Naive thymus-derived CD4-positive, alpha-beta T cell (primary cell): ENCODE results near the gene AOAH. TPM values are rescaled to one million over a fixed set of nuclear protein-coding genes. Genes with fewer than 3 reads are reported as not detected.

Experiments used
- ATAC-seq: fragments of 150-1000 bp; cut with Tn5 transposase; 2 replicates; pipeline ENCODE4 v1.10.0; 2021; ENCODE audit warnings: mild to moderate bottlenecking, moderate library complexity
- CTCF ChIA-PET: fragments of 350-600 bp; sonication (Branson Sonifier 250); formaldehyde crosslinking; loops from one replicate; lab custom pipeline; 2021; ENCODE audit warnings: antibody characterized with exemption; lab: Charles Lee
- POLR2A ChIA-PET: fragments of 350-600 bp; sonication (Branson Sonifier 250); formaldehyde crosslinking; loops from one replicate; lab custom pipeline; 2021; ENCODE audit warnings: antibody characterized with exemption, inconsistent platforms; lab: Charles Lee
- DNase-seq, 9 donors: peaks; one replicate each; pipeline versions ENCODE4 v3.0.0 to v3.0.0-alpha.2; 2020 to 2022; ENCODE audit warnings: mixed read lengths in 1 of 9
- H3K27ac ChIP-seq: one replicate; pipeline ENCODE4 v1.7.0; 2013; ENCODE audit warnings: mild to moderate bottlenecking, low read depth, low read length, moderate library complexity
- H3K27me3 ChIP-seq, 2 donors: one replicate each; pipeline ENCODE4 v1.7.0; 2013; ENCODE audit warnings: low read length in 2 of 2, mild to moderate bottlenecking in 2 of 2, moderate library complexity in 2 of 2; ENCODE audit not compliant: control insufficient read depth in 2 of 2, insufficient read depth in 2 of 2
- H3K36me3 ChIP-seq, 3 experiments: 1 replicate in 2 of 3; 2 replicates in 1 of 3; pipeline ENCODE4 v1.7.0; 2013; ENCODE audit warnings: low read length in 3 of 3, mild to moderate bottlenecking in 3 of 3, moderate library complexity in 1 of 3; ENCODE audit not compliant: insufficient read depth in 3 of 3, control insufficient read depth in 2 of 3
- H3K4me1 ChIP-seq, 2 donors: one replicate each; pipeline ENCODE4 v1.7.0; 2013; ENCODE audit warnings: low read length in 2 of 2, mild to moderate bottlenecking in 2 of 2, moderate library complexity in 1 of 2; ENCODE audit not compliant: control insufficient read depth in 2 of 2, insufficient read depth in 2 of 2
- H3K4me3 ChIP-seq: 2 replicates; pipeline ENCODE4 v1.7.0; 2013; ENCODE audit warnings: mild to moderate bottlenecking, low read length
- H3K9me3 ChIP-seq, 3 experiments: 1 replicate in 2 of 3; 2 replicates in 1 of 3; pipeline ENCODE4 v1.7.0; 2013; ENCODE audit warnings: low read length in 3 of 3; ENCODE audit not compliant: control insufficient read depth in 2 of 3
- H3K27ac Mint-ChIP-seq, 9 donors: one replicate each; pipeline ENCODE4 v1.8.0; 2020 to 2022; ENCODE audit warnings: mixed read lengths in 9 of 9, mild to moderate bottlenecking in 8 of 9, moderate library complexity in 5 of 9, inconsistent platforms in 2 of 9
- H3K27me3 Mint-ChIP-seq, 5 donors: one replicate each; pipeline ENCODE4 v1.8.0; 2021 to 2022; ENCODE audit warnings: mixed read lengths in 5 of 5, mild to moderate bottlenecking in 1 of 5
- H3K36me3 Mint-ChIP-seq, 5 donors: one replicate each; pipeline ENCODE4 v1.8.0; 2020 to 2022; ENCODE audit warnings: mixed read lengths in 5 of 5, mild to moderate bottlenecking in 3 of 5, inconsistent platforms in 1 of 5
- H3K4me1 Mint-ChIP-seq, 7 donors: one replicate each; pipeline ENCODE4 v1.8.0; 2020 to 2022; ENCODE audit warnings: mixed read lengths in 7 of 7, mild to moderate bottlenecking in 3 of 7, inconsistent platforms in 1 of 7
- H3K4me3 Mint-ChIP-seq, 10 donors: one replicate each; pipeline ENCODE4 v1.8.0; 2020 to 2022; ENCODE audit warnings: mild to moderate bottlenecking in 10 of 10, mixed read lengths in 10 of 10, moderate library complexity in 6 of 10, inconsistent platforms in 2 of 10
- H3K9me3 Mint-ChIP-seq, 11 donors: one replicate each; pipeline ENCODE4 v1.8.0; 2020 to 2022; ENCODE audit warnings: mixed read lengths in 11 of 11, mild to moderate bottlenecking in 4 of 11, inconsistent platforms in 1 of 11, moderate library complexity in 1 of 11
- intact Hi-C, 2 donors: fragments of 100-400 bp; cut with micrococcal nuclease; formaldehyde crosslinking; loops; one replicate each; pipeline ENCODE4 v1.15.1; 2023
- polyA plus RNA-seq, 2 donors: library from polyadenylated mRNA; unstranded; fragments of 300-500 nt; fragmentation: Illumina TruSeq; gene quantifications; one replicate each; pipeline ENCODE4 v1.2.3, GENCODE V29; 2021
- total RNA-seq, 6 experiments: library from RNA in 5 of 6; stranded (reverse) in 5 of 6; gene quantifications; 1 replicate in 5 of 6; 2 replicates in 1 of 6; pipeline ENCODE4 v1.2.3 and lab custom pipeline; 2021 to 2026

AOAH gene
- total and polyA plus RNA-seq, 7 experiments from 2014 or later = 6.3 to 127 (median 15.5) TPM

DNA sequence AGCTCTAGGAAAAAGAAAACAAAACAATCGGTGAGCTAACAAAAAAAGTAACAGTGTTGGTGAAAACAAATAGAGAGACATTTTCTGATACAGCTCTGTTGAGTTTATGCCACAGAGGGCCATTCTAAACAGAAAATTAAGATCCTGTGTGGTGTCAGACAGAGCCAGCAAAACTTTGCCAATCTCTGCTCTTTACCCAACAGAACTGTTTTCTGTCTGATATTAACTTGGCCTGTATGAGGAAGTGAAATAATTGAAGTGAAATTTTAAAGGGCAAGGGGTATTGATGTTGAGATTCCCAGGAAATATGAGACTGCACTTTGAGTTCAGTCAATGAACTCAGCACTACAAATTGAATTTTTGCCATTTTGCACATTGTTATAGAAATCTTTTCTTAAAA is 101.0 kb downstream of the AOAH start:
- Mint-ChIP-seq H3K27ac (peak overlapping the region in 1 of 9 donors; percentile 45), H3K27me3 (no peaks in the 10 kb centered on the region), H3K9me3 (peaks cover 0 to 1% (median 0%) of the 10 kb centered on the region in 11 donors), H3K36me3 (peaks cover 0 to 68% (median 49%) of the 10 kb centered on the region in 5 donors), H3K4me1 (peaks cover 24 to 54% (median 40%) of the 10 kb centered on the region in 7 donors), H3K4me3 (no peak overlapping the region)
- H3K4me3 ChIP-seq = no peak overlapping the region
- ATAC-seq (no peak), DNase-seq (no peak)
- ChIA-PET CTCF (no interaction called here), POLR2A (interaction anchor here (1.4 to 2.2 kb wide), 2 partner anchors 16 to 32 kb away, joined by 4 to 8 read pairs; no protein-coding TSS in a partner anchor)
- H3K27me3 ChIP-seq = no peaks in the 10 kb centered on the region
- peaks cover 0 to 6% of the 10 kb centered on the region in 2 donors for H3K4me1 ChIP-seq
- intact Hi-C loops = loop anchor here (5.0 kb wide), 2 partner anchors 39 to 49 kb away; no protein-coding TSS in a partner anchor
- H3K9me3 ChIP-seq = no peaks in the 10 kb centered on the region
- no peak overlapping the region for H3K27ac ChIP-seq
- H3K36me3 ChIP-seq = peaks cover 0 to 6% (median 0%) of the 10 kb centered on the region in 3 experiments

DNA sequence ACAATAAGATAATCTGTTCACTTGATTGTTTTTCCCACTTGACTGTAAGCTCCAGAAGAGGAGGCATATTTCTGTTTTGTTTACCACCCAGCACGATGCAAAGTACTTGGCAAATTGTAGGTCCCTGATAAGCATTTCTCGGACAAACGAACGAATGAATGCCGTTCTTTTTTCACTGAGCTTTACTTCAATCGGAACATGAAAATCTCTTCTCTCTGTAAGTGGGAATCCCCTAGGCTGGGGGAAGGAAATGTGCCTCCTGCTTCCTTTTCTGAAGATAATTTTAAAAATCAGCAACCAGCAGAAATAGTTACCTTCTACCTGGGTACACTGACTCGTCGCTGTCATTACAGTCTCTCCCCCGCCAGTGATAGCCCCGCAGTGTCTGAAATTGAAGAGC is 102.9 kb downstream of the AOAH start:
- no peaks in the 10 kb centered on the region for H3K27me3 ChIP-seq
- Mint-ChIP-seq H3K9me3 (peaks cover 0 to 1% (median 0%) of the 10 kb centered on the region in 11 donors), H3K4me3 (peak overlapping the region in 5 of 10 donors; percentile 21 to 67 (median 35)), H3K4me1 (peaks cover 22 to 54% (median 40%) of the 10 kb centered on the region in 7 donors), H3K27ac (peak overlapping the region in 4 of 9 donors; percentile 11 to 43 (median 31)), H3K27me3 (no peaks in the 10 kb centered on the region), H3K36me3 (peaks cover 0 to 67% (median 50%) of the 10 kb centered on the region in 5 donors)
- no peaks in the 10 kb centered on the region for H3K9me3 ChIP-seq
- no peak overlapping the region for H3K27ac ChIP-seq
- peak; percentile 8 for ATAC-seq
- intact Hi-C loops = loop anchor here (5.0 kb wide), 2 partner anchors 41 to 51 kb away; no protein-coding TSS in a partner anchor
- H3K36me3 ChIP-seq = peaks cover 0 to 15% (median 1%) of the 10 kb centered on the region in 3 experiments
- peaks cover 0 to 6% of the 10 kb centered on the region in 2 donors for H3K4me1 ChIP-seq
- DNase-seq = no peak
- POLR2A ChIA-PET = interaction anchor here (1.0 to 2.4 kb wide), 5 partner anchors 10 to 27 kb away, joined by 3 to 10 read pairs (median 4); no protein-coding TSS in a partner anchor
- no peak overlapping the region for H3K4me3 ChIP-seq
- CTCF ChIA-PET = interaction anchor here (0.6 to 0.7 kb wide), 2 partner anchors 12 to 13 kb away, joined by 3 read pairs; no protein-coding TSS in a partner anchor

DNA sequence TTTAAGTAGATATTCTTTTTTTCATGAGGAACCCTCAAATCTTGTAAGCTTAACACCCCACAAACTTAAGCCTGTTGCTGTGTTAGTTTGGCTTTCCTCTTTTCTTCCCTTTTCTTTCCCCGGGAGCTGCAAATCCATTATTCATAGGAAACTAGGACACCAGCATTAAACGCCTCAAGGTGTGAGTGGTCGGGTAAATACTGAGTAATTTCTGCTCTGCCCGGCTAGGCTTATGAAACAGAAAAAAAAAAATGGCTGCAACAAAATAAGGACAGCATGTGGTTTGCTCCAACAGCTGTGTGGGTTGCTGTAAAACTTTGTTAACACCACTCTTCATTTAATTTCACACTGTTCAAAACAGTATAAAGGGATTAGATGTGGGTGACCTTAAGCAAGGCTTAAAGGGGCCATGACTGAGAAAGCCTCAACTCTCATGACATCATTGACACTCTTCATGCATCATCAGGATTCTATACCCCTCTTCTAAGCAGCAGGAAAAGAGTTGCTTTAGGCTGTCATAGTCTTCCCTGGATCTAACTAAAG is 104.1 kb downstream of the AOAH start:
- Mint-ChIP-seq H3K27ac (peak overlapping the region in 1 of 9 donors; percentile 13), H3K4me3 (no peak overlapping the region), H3K4me1 (peaks cover 20 to 44% (median 34%) of the 10 kb centered on the region in 7 donors), H3K9me3 (peaks cover 0 to 1% (median 0%) of the 10 kb centered on the region in 11 donors), H3K27me3 (no peaks in the 10 kb centered on the region), H3K36me3 (peaks cover 0 to 72% (median 48%) of the 10 kb centered on the region in 5 donors)
- H3K27me3 ChIP-seq = no peaks in the 10 kb centered on the region
- no peak for DNase-seq
- ATAC-seq = peak; percentile 45
- peaks cover 0 to 6% of the 10 kb centered on the region in 2 donors for H3K4me1 ChIP-seq
- intact Hi-C loops = loop anchor here (5.0 kb wide), 2 partner anchors 42 to 52 kb away; no protein-coding TSS in a partner anchor
- POLR2A ChIA-PET = interaction anchor here (0.7 to 2.4 kb wide), 6 partner anchors 9 to 50 kb away, joined by 3 to 10 read pairs (median 4); no protein-coding TSS in a partner anchor
- H3K9me3 ChIP-seq = no peaks in the 10 kb centered on the region
- H3K36me3 ChIP-seq = peaks cover 0 to 15% (median 13%) of the 10 kb centered on the region in 3 experiments
- CTCF ChIA-PET = no interaction called here
- no peak overlapping the region for H3K4me3 ChIP-seq
- H3K27ac ChIP-seq = no peak overlapping the region

DNA sequence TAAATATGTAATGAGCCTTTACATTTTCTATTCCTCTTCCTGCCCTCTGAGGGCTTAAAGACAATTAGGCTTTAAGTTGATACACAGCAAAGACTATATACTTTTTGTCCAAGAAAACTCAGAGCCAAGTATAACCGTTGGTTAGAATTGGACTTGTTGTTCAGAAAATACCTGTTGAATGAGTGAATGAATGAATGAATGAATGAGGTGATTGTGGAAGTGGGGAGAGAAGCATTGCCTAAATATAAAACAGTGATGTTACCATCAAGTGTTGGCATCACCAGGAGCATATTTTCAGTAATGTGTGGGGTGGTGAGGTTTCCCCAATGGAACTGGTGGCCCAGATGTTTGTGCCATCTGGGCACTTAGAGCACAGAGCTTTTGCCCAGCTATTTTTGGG is 106.9 kb downstream of the AOAH start:
- no peak for DNase-seq
- no peak overlapping the region for H3K4me3 ChIP-seq
- Mint-ChIP-seq H3K4me1 (peaks cover 17 to 31% (median 24%) of the 10 kb centered on the region in 7 donors), H3K36me3 (peaks cover 6 to 76% (median 46%) of the 10 kb centered on the region in 5 donors), H3K9me3 (no peaks in the 10 kb centered on the region), H3K4me3 (no peak overlapping the region), H3K27ac (no peak overlapping the region), H3K27me3 (no peaks in the 10 kb centered on the region)
- H3K27ac ChIP-seq = no peak overlapping the region
- ATAC-seq = no peak
- peaks cover 0 to 15% (median 13%) of the 10 kb centered on the region in 3 experiments for H3K36me3 ChIP-seq
- peaks cover 0 to 6% of the 10 kb centered on the region in 2 donors for H3K4me1 ChIP-seq
- intact Hi-C loops = no loop called here
- ChIA-PET POLR2A (no interaction called here), CTCF (no interaction called here)
- no peaks in the 10 kb centered on the region for H3K9me3 ChIP-seq
- no peaks in the 10 kb centered on the region for H3K27me3 ChIP-seq

DNA sequence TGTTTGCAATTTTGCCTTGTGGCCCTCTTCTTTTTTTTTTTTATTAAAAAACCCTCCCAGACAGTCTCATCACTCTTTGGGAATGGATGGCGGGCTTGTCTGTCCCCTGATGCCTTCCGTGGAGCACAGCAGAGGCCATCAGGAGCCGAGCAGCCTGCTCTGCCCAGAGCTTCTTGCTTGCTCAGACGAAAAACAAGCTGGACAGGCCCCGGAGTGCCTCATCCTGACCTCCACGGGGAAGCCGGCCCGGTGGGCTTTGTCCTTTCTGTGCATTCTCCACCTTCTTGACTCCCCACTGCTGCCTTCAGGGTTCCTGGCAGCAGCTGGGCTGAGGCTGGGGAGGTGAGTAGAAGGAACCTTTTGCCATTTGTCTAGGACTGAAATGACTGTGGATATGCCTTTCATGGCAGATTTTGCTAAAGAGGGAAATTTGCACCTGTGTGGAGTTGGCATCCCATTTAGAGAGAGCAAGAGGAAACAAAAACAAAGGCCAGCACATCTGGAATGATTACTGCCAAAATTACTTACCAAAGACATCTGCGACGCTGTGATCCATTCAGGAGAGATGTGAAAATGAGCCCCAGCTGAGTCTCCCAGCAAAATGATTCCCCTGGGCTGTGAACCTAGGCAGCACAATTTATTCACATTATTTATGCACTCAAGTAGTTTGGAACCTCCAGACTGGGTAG is 108.3 kb downstream of the AOAH start:
- intact Hi-C loops = no loop called here
- Mint-ChIP-seq H3K4me1 (peaks cover 10 to 20% (median 11%) of the 10 kb centered on the region in 7 donors), H3K9me3 (no peaks in the 10 kb centered on the region), H3K27me3 (no peaks in the 10 kb centered on the region), H3K4me3 (no peak overlapping the region), H3K27ac (no peak overlapping the region), H3K36me3 (peaks cover 6 to 73% (median 43%) of the 10 kb centered on the region in 5 donors)
- ATAC-seq (no peak), DNase-seq (no peak)
- H3K9me3 ChIP-seq = no peaks in the 10 kb centered on the region
- no peak overlapping the region for H3K27ac ChIP-seq
- ChIA-PET CTCF (no interaction called here), POLR2A (interaction anchor here (0.6 to 1.4 kb wide), 3 partner anchors 10 to 126 kb away, joined by 3 to 4 read pairs (median 3); no protein-coding TSS in a partner anchor)
- H3K27me3 ChIP-seq = no peaks in the 10 kb centered on the region
- H3K4me1 ChIP-seq = no peaks in the 10 kb centered on the region
- H3K36me3 ChIP-seq = peaks cover 0 to 13% (median 10%) of the 10 kb centered on the region in 3 experiments
- no peak overlapping the region for H3K4me3 ChIP-seq

DNA sequence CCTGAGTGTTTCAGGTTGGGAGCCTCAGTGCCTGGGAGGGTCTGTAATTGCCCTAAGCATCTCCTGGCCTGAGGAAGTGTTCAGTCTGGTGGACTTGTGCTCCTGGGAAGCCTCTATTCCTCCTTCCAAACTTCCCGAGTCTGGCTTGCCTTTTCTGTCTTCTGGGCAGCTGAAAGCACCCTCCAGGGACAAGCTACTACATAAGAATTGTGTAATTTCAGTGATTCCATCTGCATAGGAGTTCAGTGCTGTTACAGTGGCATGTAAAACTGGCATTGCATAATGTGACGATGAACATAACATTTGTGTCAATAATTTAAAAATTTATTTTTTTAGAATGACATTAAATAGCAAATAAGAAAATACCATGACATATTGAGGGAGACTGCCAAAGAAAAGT is 109.3 kb downstream of the AOAH start:
- ChIA-PET CTCF (interaction anchor here (0.6 kb wide), 1 partner anchor 64 kb away, joined by 3 read pairs; no protein-coding TSS in a partner anchor), POLR2A (interaction anchor here (0.9 to 1.1 kb wide), 2 partner anchors 13 to 16 kb away, joined by 3 to 4 read pairs; no protein-coding TSS in a partner anchor)
- H3K27ac Mint-ChIP-seq = no peak overlapping the region
- no peak for DNase-seq
- H3K27me3 Mint-ChIP-seq = no peaks in the 10 kb centered on the region
- Histone ChIP-seq H3K4me1 (no peaks in the 10 kb centered on the region), H3K27me3 (no peaks in the 10 kb centered on the region), H3K36me3 (peaks cover 0 to 13% (median 8%) of the 10 kb centered on the region in 3 experiments), H3K4me3 (no peak overlapping the region), H3K9me3 (no peaks in the 10 kb centered on the region), H3K27ac (no peak overlapping the region)
- ATAC-seq = no peak
- H3K4me3 Mint-ChIP-seq = no peak overlapping the region
- intact Hi-C loops = no loop called here
- H3K9me3 Mint-ChIP-seq = no peaks in the 10 kb centered on the region
- peaks cover 10 to 15% (median 11%) of the 10 kb centered on the region in 7 donors for H3K4me1 Mint-ChIP-seq
- H3K36me3 Mint-ChIP-seq = peaks cover 6 to 78% (median 43%) of the 10 kb centered on the region in 5 donors
